Putamen (tissue), 1 donor: ENCODE measurements around the gene ABCC3.

Source experiments
- DNase-seq: peaks from one replicate; pipeline ENCODE4 v3.0.0-alpha.2; 2016; ENCODE audit warnings: low spot score

ABCC3 gene

GRCh38 chr17:50604513-50604912 is 30.2 kb upstream of the ABCC3 start:
- DNase-seq = no peak

GRCh38 chr17:50605429-50605828 is 29.3 kb upstream of the ABCC3 start:
- no peak for DNase-seq

- no peak for DNase-seq
Measured at GRCh38 chr17:50607522-50608175, 27.0 kb upstream of the ABCC3 start.

- DNase-seq = peak; percentile 52
Measured at GRCh38 chr17:50608700-50609379, 25.8 kb upstream of the ABCC3 start.

- no peak for DNase-seq
Measured at GRCh38 chr17:50609380-50610074, 25.2 kb upstream of the ABCC3 start.

- DNase-seq = no peak
Measured at GRCh38 chr17:50611634-50612033, 23.0 kb upstream of the ABCC3 start.

- DNase-seq = no peak
Measured at GRCh38 chr17:50612281-50612680, 22.4 kb upstream of the ABCC3 start.

- no peak for DNase-seq
Measured at GRCh38 chr17:50613007-50613992, 21.4 kb upstream of the ABCC3 start.

- no peak for DNase-seq
Measured at GRCh38 chr17:50614471-50615051, 20.1 kb upstream of the ABCC3 start.

GRCh38 chr17:50615828-50616227 is 18.9 kb upstream of the ABCC3 start:
- DNase-seq = no peak

- DNase-seq = no peak
Measured at GRCh38 chr17:50618300-50618699, 16.4 kb upstream of the ABCC3 start.

GRCh38 chr17:50618941-50619340 is 15.7 kb upstream of the ABCC3 start:
- DNase-seq = no peak

GRCh38 chr17:50619489-50619888 is 15.2 kb upstream of the ABCC3 start:
- DNase-seq = no peak

GRCh38 chr17:50620237-50620636 is 14.4 kb upstream of the ABCC3 start:
- DNase-seq = no peak

- no peak for DNase-seq
Measured at GRCh38 chr17:50620858-50621257, 13.8 kb upstream of the ABCC3 start.

- DNase-seq = no peak
Measured at GRCh38 chr17:50621574-50622031, 13.1 kb upstream of the ABCC3 start.

GRCh38 chr17:50624321-50624934 is 10.3 kb upstream of the ABCC3 start:
- no peak for DNase-seq

GRCh38 chr17:50625032-50625871 is 9.4 kb upstream of the ABCC3 start:
- no peak for DNase-seq

- DNase-seq = no peak
Measured at GRCh38 chr17:50626037-50626574, 8.6 kb upstream of the ABCC3 start.
